GM10847 (cell line): Measurements from ENCODE around the gene PLEKHA4.

Experiments used
- POLR2A ChIP-seq: IDR thresholded peaks from 2 replicates; pipeline ENCODE4 v1.6.1; 2011; ENCODE audit not compliant: insufficient read length; ENCODE audit errors: extremely low read depth

The PLEKHA4 gene

DNA sequence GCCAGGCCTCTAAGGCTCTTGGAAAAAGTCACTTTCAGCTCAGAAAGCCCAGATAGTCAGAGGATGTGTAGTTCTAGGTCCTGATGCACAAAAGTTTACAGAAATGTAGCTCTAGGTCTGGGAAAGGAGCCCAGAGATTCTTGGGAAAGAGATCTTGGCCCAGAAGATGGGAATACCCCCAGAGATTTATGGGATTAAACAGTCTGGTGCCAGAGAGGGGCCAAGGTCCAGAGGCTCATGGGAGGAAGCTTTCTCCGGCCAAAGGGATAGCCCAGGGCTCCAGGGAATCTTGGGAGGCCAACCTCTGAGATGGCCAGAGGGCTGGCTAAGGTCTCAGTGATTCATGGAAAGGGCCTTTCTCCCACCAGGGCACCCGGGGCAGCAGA is 72.7 kb downstream of the PLEKHA4 start:
- no peak for TF ChIP-seq POLR2A

DNA sequence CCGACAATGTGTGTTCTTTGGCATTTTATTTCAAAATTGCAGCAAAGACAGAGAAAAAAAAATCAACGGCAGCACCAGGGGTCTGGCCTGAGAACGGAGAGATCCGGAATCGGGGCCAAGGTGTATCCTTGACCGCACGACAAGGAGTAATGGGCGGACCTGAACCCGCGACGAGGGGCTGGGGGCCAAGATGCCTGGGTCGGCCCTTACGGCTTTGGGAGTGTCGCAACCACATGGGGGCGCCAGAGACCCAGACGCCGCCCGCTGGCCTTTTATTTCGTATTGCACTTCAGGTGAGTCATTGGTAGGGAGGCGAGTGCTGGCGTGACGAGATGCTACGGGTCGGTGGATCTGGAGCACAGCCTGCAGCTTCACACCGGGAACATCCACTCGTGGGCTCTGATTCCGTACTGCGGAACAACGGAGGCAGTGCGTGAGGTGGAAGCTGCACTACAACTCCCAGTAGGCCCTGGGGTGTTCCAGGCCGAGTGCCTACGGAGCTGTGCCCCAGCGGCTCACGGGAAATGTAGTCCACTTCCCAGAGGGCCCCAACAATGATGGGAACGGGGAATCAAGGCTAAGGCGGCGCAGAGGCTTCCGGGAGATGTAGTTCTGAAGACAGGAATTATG is 73.2 kb downstream of the PLEKHA4 start:
- TF ChIP-seq POLR2A, result no peak

DNA sequence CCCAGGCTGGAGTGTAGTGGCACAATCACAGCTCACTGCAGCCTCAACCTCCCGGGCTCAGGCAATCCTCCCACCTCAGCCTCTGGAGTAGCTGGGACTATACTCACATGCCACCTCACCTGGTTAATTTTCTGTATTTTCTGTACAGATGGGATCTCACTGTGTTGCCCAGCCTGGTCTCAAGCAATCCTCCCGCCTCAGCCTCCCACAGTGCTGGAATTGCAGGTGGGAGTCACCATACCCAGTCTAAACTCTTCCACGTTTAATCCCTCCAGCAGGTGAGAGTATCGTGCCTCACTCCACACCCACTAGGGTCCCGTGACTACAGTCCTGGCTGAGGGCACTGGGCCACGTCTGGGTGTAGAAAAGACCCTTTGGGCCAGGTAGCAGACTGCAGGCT is 74.1 kb downstream of the PLEKHA4 start:
- TF ChIP-seq POLR2A, result no peak

DNA sequence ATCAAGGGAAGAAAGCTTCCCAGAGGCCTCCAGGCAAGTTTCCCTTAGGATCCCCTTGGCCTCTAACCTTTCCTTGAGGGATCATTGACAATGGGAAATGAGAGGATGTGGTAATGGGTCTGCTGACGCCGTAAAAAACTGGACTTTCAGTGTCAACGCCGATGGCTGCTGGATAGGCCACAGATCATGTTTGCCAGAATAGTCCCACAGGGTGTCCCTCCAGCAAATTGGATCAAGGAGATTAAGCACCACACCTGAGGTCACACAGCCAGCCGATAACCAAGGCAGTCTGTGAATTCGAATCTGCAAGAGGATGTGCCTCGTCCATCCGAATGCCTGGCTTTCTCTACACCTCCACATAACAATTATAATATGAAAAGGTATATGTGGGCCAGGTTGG is 75.1 kb downstream of the PLEKHA4 start:
- TF ChIP-seq POLR2A, result no peak
